Endothelial cell of umbilical vein (primary cell): ENCODE data around the gene RAP1GAP.

ENCODE experiments used
- CTCF ChIP-seq, 2 donors: IDR thresholded peaks; 1 replicate in 1 of 2; 2 replicates in 1 of 2; pipeline ENCODE4 v1.5.1; 2011; ENCODE audit warnings: low read length in 2 of 2, mild to moderate bottlenecking in 2 of 2, moderate library complexity in 2 of 2, control low read depth in 1 of 2, inconsistent platforms in 1 of 2, low read depth in 1 of 2; ENCODE audit not compliant: insufficient read depth in 1 of 2; ENCODE audit errors: extremely low read depth in 1 of 2
- EZH2 ChIP-seq: IDR thresholded peaks from 2 replicates; pipeline ENCODE4 v1.6.1; 2012; ENCODE audit warnings: borderline replicate concordance, low read depth, mild to moderate bottlenecking, moderate library complexity, low read length, inconsistent platforms; ENCODE audit not compliant: severe bottlenecking
- FOS ChIP-seq: IDR thresholded peaks from 2 replicates; pipeline ENCODE4 v1.6.1; 2011; ENCODE audit warnings: mild to moderate bottlenecking, low read length, moderate library complexity, borderline replicate concordance; ENCODE audit not compliant: insufficient read depth
- GATA2 ChIP-seq: IDR thresholded peaks from 2 replicates; pipeline ENCODE4 v1.7.0; 2011; ENCODE audit warnings: low read depth, mild to moderate bottlenecking, moderate library complexity, mixed read lengths, low read length; ENCODE audit not compliant: insufficient read length, insufficient read depth
- JUN ChIP-seq: IDR thresholded peaks from 2 replicates; pipeline ENCODE4 v1.6.1; 2011; ENCODE audit warnings: borderline replicate concordance, low read depth; ENCODE audit not compliant: insufficient read length, insufficient read depth
- MYC ChIP-seq: IDR thresholded peaks from one replicate; pipeline ENCODE4 v1.6.1; 2011; ENCODE audit warnings: mild to moderate bottlenecking, low read depth, low read length
- POLR2A ChIP-seq: IDR thresholded peaks from 2 replicates; pipeline ENCODE4 v1.6.1; 2012; ENCODE audit warnings: low read depth, mild to moderate bottlenecking, control low read depth, low read length
- POLR2AphosphoS5 ChIP-seq: IDR thresholded peaks from 2 replicates; pipeline ENCODE4 v1.6.1; 2012; ENCODE audit warnings: low read depth, mild to moderate bottlenecking, control low read depth, low read length, moderate library complexity; ENCODE audit not compliant: insufficient read depth
- TF ChIP-seq, protein P1 (sequence below): IDR thresholded peaks from 2 replicates; pipeline ENCODE4 v1.6.1; 2011; ENCODE audit not compliant: insufficient read depth, insufficient read length

- TF ChIP-seq CTCF (IDR thresholded peaks at IDR 0.05; ENCODE audit: extremely low read depth in 1 of 2, insufficient read depth in 1 of 2, low read depth in 1 of 2, low read length in 2 of 2) (no peak), POLR2A (no peak), MYC (no peak), EZH2 (no peak), POLR2AphosphoS5 (no peak), FOS (no peak), JUN (no peak), GATA2 (no peak)
- TF ChIP-seq, protein P1, sequence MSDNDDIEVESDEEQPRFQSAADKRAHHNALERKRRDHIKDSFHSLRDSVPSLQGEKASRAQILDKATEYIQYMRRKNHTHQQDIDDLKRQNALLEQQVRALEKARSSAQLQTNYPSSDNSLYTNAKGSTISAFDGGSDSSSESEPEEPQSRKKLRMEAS, result no peak
Measured at GRCh38 chr1:21643624-21644023, 25.5 kb downstream of the RAP1GAP start.
